OCI-LY1 (cell line): ENCODE data around the gene RBM45.

Experiments used
- CTCF ChIP-seq: fragments of 200-600 bp; sonication (generic), shearing (Covaris generic); IDR thresholded peaks from 2 replicates; pipeline ENCODE4 v1.5.1; 2017; ENCODE audit warnings: mild to moderate bottlenecking, antibody characterized with exemption, low read length, moderate library complexity, mixed read lengths
- EZH2 ChIP-seq: fragments of 200-600 bp; sonication (generic), shearing (Covaris generic); IDR thresholded peaks from 2 replicates; pipeline ENCODE4 v1.8.0; 2017; ENCODE audit warnings: borderline replicate concordance, mixed run types, mild to moderate bottlenecking, antibody characterized with exemption, low read length, moderate library complexity, mixed read lengths

GRCh38 chr2:178075006-178075326 lies 37.3 kb upstream of the RBM45 start:
- TF ChIP-seq CTCF = no peak
- TF ChIP-seq EZH2 = no peak
